HK-2 (cell line): ENCODE measurements around the gene KRTAP10-10.
"Not testable (repeated sequence)": the region's sequence is repeated elsewhere in the genome, so short reads cannot be mapped to it uniquely, and the experiment has no call there.

ENCODE experiments used
- DNase-seq: peaks from one replicate; pipeline ENCODE4 v3.0.0-alpha.2; 2018; ENCODE audit not compliant: unreplicated experiment

The KRTAP10-10 gene

DNA sequence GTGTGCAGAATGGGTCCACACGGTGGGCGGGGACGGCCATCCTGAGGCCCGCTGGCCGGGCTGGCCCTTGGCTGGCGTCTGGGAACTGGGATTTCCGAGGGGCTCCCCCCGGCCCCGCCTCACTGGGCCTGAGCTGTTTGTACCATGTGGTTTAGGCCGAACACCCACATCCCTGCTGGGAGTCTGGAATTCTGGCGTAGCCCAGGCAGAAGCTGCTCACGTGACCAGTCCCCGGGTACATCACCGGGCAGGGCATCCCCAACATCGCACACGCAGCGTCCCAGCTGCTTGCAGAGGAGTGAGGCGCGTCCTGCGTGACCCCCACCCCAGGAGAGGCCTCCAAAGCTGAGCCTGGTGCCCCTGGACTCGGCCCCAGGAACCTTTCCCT is 34.7 kb upstream of the KRTAP10-10 start:
- DNase-seq = no peak

DNA sequence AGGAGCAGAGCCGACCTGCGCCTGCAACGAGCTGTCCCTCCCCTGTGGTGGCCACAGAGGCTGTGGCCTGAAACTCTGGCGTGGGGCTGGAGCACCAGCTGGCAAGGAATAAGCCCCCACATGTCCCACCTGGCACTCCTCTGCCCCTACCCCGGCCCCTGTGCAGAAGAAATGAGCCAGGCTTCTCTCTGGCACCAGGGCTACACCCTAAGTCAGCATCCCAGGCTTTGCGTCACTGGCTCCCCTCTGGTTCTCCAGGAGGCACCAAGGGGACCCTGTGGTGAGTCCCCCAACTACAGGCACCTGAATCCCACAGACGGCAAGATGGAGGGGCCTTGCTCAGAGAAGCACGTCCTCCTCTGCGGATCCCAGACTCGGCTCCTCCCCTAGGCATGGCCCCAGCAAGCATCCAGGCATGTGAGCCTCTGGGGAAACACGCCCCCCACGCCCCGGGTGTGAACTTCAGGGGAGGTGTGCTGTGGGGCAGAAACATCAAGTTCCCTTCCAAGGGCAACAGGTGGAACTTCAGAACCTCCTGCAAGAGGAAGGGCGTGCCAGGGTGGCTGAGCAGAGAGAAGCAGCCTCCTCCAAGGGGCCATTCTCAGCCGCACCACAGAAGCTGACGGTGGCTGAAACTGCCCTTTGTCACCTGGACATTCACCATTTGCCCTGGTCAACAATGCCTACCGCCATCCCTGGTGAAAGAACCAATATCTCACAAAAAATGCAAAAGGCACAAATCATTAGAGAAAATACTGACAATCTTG is 33.9 kb upstream of the KRTAP10-10 start:
- DNase-seq = no peak

DNA sequence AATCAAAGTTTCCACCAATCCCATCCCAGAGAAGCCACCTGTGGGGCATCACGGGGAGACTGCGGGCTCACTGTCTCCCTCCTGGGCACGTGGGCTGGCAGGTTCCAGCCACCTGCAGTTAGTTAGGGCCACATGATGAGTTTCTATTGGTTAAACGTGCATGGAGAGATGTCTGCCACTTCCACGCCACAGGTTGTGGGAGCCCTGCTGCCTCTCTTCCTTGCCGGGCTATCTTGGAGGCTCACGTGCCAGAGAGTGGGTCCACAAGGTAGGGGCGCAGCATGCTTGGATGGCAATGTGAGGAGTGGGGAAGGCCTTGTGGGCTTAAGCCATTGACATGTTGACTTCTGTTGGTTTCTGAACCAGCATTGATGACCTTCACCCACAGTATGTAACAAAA is 33.2 kb upstream of the KRTAP10-10 start:
- DNase-seq = no peak

DNA sequence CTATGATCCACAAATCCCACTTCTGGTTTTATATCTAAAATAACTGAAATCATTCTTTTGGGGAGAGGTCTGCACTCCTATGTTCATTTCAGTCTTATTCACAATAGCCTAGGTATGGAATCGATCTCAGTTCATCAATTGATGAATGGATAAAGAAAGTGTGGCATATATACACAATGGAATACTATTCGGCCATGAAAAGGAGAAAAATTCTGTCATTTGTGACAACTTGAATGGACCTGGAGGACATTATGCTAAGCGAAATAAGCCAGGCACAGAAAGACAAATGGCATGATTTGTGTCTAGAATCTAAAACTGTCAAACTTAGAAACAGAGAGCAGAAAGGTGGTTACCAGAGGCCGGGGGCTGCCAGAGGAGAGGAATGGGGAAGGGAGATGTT is 30.7 kb upstream of the KRTAP10-10 start:
- DNase-seq = no peak

DNA sequence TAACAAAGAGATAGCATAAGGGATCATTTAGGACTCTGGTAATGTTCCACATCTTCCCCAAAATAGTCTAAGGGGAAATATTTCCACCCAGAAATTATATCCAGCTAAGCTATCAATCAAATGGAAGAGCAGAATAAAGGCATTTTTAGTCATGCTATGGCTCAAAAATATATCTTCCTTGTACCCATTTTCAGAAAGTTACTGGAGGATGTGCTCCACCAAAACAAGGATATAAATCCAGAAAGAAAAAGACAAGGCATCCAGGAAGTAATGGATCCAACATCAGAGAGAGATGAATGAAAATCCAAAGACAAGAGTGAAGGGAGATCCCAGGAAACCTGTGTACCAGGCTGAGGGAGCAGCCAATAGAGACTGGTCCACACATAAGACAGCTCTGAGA is 28.0 kb upstream of the KRTAP10-10 start:
- no peak for DNase-seq

DNA sequence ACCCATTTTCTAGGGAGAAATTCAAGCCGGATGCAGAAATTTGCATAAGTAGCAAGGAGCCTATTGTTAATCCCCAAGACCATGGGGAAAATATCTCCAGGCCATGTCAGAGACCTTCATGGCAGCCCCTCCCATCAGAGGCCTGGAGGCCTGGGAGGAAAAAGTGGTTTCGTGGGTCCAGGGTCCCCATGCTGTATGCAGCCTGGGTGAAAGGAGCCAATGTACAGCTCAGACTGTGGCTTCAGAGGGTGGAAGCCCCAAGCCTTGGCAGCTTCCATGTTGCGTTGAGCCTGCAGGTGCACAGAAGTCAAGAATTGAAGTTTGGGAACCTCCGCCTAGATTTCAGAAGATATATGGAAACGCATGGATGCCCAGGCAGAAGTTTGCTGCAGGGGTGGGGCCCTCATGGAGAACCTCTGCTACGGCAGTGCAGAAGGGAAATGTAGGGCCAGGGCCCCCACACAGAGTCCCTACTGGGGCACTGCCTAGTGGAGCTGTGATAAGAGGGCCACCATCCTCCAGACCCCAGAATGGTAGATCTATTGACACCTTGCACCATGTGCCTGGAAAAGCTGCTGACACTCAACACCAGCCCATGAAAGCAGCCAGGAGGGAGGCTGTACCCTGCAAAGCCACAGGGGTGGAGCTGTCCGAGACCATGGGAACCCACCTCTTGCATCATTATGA is 26.9 kb upstream of the KRTAP10-10 start:
- not testable (repeated sequence) for DNase-seq

DNA sequence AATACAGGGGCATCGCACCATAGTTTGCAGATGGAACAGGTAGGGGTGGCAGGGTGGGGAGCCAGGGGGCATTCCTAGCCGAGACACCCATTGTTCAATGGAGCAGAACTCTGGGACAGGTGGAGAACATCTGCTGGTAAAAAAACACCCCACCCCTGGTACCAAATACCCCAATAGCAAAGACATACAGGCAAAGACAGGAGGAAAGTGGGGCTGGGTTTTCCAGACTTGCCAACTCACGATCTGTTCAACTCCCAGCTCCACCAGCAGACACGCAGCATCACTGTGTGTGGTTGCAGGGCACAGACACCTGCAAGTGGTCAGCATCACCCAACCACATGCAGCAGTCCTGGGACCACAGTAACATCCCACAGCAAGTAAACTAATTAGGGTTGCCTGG is 25.6 kb upstream of the KRTAP10-10 start:
- no peak for DNase-seq

DNA sequence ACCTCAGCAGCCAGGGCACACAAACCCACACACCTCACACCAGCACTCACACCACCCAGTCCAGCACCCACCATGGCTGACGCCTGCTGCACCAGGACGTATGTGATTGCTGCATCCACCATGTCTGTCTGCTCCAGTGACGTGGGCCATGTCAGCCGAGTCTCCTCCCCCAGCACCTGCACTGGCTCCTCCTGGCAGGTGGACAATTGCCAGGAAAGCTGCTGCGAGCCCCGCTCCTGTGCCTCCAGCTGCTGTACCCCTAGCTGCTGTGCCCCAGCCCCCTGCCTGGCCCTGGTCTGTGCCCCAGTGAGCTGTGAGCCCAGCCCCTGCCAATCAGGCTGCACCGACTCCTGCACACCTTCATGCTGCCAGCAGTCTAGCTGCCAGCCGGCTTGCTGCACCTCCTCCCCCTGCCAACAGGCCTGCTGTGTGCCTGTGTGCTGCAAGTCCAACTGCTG is 25.1 kb upstream of the KRTAP10-10 start, which contains the start of gene KRTAP10-8:
TSS of gene KRTAP10-8 (plus strand) at position 51 of the 458 bp plus-strand sequence. CDS start at position 73, 22 bp downstream.
- no peak for DNase-seq

DNA sequence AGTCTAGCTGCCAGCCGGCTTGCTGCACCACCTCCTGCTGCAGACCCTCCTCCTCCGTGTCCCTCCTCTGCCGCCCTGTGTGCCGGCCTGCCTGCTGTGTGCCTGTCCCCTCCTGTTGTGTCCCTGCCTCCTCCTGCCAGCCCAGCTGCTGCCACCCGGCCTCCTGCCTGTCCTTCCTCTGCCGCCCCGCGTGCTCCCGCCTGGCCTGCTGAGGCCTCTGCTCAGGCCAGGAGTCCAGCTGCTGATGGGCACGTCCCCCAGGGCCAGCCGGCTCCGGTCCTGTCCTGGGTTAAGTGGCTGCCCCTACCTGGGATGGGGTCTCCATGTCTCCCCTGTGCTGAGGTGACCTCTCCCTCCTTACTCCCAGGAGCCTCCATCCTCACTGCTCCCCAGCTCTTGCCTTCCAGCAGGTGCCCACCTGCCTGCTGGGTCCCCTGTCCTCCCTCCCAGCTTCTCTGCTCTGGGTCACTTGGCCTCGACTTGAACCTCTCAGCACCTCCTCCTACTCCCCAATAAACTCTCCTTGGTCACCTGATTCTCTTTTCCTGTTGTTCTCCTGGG is 24.4 kb upstream of the KRTAP10-10 start:
- no peak for DNase-seq

DNA sequence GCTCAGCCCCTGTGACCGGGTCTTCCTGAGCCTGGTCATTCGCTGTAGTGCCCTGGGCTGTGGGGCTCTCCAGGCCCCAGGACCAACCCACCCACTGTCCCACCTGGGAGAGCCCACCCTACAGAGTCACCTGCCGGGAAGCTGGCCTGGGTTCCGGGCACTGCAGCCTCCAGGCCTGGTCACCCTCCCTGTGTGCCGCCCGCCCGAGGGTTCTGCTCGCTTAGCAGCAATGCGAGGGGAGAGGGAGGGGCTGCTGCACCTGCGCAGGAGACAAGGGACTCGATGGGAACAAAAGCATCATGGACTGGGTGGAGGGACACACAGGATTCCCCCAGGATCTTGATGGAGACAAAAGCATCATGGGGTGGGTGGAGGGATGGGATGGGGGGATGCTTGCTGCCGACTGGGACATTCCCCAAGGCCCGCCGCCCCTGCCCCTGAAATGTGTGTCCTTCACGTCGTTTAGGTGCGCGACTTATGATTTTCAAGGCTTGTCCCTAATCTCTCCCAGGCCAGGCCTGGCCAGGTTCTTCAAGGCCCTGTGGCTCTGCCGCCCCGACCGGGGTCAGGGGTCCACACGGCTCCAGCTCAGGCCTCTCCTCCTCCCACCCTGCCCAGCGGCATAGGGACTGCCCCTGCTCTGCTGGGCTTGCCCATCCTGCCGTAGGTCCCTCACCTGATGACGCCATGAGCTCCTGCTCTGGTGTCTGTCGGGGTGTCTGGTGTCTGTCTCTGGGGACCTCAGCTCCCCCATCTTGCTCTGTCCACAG is 23.6 kb upstream of the KRTAP10-10 start:
- DNase-seq = no peak

DNA sequence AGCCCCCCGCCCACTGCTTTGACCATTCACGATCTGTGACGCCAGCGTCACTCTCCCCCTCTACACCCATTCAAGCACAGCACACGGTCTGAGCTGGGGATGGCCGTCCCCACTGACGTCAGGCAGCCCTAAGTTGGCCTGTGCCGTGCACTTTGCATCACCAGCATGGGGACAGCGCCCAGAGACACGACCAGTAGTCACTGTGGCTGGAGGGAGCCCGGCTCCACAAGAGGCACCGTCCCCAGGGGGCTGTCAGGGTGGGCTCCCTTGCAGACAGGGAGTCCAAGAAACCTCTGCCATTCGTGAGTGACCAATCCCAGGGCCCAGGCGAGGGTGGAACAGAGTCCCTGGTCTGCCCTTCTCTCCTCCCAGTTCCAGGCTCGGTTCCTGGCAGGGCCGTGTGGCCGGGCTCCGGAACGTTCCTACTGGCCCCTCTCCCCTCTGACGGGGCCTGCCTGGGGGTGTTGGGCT is 23.0 kb upstream of the KRTAP10-10 start:
- no peak for DNase-seq

DNA sequence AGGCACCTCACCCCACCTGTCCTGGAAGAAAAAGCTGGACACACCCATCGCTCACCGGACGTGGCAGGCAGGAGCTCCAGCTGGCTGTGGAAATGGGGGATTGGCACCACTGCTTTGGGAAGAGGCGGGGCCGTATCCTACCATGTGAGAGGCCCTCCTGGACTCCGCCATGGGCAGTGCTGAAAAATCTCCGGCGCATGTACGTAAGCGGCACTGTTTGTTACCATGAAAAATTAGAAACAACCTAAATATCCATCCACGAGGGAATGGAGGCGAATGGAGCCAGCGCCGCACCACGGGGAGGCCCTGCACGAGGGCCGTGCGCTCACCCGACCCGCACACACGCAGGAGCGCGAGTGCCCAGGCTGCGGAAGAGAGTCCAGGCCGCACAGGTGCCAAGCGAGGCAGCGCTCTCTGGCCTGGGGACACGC is 22.2 kb upstream of the KRTAP10-10 start:
- DNase-seq = no peak

DNA sequence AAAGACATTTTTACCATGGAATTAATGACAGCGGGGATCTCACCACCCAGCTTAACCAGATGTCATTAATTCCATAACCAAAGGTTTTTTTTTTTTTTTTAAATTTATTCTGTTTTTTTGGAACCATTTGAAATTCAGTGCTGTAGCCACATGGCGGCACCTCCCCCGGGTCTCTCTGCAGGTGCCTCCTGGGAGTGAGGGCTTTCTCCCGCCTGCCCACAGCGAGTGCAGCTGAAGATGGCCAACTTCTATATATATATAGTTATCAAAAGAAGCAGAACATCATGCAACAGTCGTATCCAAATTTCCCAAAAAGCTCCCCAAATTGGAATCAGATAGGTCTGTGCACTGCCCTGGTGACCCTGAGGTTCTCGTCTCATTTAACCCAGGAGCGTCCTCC is 21.7 kb upstream of the KRTAP10-10 start:
- DNase-seq = no peak

DNA sequence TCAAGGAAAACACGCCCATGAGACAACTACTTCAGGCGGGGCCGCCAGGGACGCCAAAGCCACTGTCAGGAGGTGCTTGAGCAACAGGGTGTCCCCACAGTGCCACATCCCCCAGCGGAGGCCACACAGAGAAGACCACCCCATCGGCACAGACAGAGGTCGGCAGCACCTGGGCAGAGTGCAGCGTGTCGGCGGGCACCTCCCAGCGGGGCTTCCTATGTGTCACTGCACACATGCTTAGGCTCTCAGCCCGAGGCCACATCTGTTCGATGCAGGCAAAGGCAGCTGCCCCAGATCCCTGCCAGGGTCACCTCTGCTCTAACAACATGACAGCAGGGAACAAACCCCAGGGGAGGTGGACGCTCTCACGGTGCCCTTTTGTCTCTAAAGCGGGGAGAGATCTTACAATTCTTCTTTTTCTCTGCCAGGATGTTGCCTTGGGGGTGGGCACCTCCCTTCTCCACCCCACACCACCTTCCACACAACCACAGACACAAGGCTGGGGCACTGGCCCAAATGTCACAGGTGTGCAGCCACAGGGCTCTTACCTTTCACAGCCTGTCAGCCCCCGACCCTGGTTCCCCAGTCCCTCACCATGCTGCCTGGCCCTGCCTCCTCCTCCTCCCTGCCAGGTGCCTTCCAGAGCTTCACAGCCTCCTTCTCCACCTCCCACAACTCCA is 21.1 kb upstream of the KRTAP10-10 start:
- DNase-seq = no peak

DNA sequence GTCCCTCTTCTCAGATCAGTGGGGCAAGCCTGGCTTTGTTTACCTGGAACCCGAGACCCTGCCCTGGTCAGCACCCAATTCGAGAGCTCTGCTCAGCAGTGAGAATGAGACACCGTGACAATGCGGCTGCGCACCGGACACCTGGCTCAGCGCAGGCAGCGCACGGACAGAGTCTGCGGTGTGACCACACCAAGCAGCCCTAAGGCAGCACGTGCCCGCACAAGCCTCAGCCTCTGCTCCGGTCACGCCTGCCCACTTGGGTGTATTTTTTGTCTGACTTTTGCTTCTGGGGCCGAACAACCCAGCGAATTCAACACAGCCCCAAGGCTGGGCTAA is 20.6 kb upstream of the KRTAP10-10 start:
- no peak for DNase-seq

DNA sequence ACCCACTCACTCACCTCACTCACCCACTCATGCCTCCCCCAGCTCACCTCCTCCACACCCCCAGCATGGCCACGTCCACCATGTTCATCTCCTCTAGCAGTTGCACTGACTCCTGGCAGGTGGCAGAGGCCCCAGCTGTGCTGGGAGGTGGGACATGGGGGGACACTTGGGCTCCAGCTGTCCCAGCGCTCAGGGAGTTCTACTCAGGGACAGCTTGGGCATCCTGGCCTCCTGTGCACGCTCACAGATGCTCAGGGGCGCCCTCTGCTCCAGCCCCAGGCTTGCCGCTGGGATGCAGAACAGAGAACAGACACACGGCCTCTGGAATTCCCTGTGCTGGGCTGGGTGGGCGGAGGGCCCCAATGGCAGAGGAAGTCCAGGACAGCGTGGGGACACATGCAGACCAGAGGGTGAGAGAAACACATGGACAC is 20.1 kb upstream of the KRTAP10-10 start:
- no peak for DNase-seq

DNA sequence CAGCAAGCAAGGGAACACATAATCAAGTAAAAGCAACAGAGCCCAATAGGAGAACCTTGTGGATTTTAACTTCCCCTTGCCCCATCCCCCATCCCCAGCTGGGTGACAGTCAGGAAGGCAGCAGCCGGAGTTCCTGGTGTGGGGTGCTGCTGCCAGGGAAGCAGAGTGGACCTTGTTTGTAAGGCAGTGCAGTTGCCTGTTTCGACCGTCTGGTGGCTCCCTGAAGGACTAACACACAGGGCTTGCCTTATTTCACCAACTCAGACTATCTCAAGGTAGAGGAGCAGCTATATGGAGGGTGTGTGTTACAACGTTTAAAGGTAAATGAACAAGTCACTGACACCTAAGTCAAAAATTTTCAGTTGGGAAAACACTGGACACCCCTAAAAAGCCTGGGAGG is 18.7 kb upstream of the KRTAP10-10 start:
- DNase-seq = no peak

DNA sequence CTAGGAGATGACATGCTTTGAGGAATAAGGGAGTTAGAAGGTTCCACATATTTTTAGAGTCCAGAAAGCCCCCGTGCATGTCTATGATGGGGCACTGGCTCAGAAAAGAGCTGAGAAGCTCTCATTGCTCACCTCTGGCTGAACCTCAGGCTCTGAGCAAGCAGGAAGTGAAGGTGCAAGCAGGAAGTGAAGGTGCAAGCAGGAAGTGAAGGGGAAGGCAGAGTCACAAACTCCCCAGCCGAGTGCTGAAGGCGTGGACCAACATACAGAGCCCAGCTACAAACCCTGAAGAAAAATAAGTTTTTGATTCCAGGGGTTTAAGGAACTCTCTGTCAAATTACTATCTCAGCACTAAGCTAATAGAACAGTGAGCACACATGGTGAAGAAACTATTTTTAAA is 18.2 kb upstream of the KRTAP10-10 start:
- no peak for DNase-seq

DNA sequence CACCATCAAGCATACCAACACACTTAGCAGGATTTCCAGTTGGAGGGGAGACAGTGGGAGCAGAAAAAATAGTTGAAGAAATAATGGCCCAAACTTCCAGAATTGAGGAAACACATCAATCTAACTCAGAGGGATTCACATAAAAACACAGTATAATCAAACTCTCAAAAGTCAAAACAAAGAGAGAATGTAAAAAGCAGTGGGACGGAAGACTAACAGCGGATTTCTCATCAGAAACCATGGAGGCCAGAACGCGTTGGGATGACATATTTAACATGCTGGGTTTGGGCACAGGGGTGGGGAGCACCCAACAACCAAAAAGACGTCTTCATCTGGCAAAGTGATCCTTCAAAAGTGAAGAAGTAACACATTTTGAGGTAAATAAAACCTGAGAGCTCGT is 17.3 kb upstream of the KRTAP10-10 start:
- no peak for DNase-seq

DNA sequence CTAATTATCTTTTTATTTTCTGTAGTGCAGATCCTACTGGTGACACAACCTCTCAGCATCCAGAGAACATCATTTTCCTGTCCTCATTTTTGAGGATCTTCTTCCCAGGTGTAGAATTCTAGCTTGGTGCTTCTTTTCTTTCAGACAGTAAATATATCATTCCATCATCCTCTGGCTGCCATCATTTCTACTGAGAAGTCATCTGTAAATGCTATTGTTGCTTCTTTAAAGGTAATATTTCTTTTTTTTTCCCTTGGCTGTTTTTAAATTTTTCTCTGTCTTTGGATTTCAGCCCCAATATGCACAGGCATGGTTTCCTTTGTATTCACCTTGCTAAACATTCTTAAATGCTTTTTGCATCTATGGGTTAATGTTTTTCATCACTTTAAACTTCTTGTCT is 13.6 kb upstream of the KRTAP10-10 start:
- no peak for DNase-seq

DNA sequence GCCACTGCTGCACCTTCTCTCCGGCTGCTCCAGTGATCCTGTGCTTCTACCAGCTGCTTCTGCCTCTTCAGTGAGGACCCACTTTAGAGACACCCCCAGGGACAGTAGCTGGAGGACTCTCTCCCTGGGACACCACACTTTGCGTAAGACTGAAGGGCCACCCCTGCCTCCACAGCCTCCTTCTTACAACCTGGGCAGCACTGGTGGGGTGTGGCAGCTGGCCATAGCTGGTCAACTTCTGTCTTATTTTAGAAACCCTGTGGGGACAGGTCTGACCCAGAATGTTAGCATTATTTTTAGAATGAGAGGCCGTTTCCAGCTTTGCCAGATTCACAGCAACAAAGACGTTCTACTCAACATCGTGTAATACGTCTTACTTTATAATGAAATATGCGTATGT is 11.4 kb upstream of the KRTAP10-10 start:
- DNase-seq = no peak

DNA sequence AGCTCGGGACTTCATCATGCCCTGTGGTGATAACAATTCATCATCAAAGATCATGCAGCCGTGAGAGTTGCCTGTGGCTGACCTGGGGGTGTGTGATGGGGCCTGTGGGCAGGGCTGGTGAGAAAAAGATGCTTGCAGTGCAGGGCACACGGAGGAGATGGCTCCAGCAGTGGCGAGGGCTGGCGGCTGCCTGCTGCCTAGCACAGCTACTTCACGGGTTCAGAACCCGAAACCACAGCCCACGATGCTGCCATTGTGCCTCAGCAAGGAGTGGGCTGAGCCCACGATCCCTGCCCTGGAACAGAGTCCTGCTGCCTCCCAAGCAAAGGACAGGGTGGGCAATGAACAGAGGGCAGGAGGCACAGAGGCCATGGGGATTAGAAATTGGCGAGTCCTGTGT is 10.9 kb upstream of the KRTAP10-10 start:
- no peak for DNase-seq
